ENCODE measurements around the gene CYB5R3. TPM values are rescaled to one million over a fixed set of nuclear protein-coding genes. Genes with fewer than 3 reads are reported as not detected.
A peak's percentile ranks its signal among the peaks of the same experiment; 100 is the strongest.

Gene CYB5R3
- total RNA-seq, 4 donors from 2014 or later: 52.6 to 120 (median 75.5) TPM

- H3K4me3 ChIP-seq (replicated peaks in 1 of 3): no peak overlapping the region
- no peaks in the 10 kb centered on the region for H3K27me3 ChIP-seq
- TF ChIP-seq POLR2A (IDR thresholded peaks at IDR 0.05): no peak
- TF ChIP-seq, protein P1, sequence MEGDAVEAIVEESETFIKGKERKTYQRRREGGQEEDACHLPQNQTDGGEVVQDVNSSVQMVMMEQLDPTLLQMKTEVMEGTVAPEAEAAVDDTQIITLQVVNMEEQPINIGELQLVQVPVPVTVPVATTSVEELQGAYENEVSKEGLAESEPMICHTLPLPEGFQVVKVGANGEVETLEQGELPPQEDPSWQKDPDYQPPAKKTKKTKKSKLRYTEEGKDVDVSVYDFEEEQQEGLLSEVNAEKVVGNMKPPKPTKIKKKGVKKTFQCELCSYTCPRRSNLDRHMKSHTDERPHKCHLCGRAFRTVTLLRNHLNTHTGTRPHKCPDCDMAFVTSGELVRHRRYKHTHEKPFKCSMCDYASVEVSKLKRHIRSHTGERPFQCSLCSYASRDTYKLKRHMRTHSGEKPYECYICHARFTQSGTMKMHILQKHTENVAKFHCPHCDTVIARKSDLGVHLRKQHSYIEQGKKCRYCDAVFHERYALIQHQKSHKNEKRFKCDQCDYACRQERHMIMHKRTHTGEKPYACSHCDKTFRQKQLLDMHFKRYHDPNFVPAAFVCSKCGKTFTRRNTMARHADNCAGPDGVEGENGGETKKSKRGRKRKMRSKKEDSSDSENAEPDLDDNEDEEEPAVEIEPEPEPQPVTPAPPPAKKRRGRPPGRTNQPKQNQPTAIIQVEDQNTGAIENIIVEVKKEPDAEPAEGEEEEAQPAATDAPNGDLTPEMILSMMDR (IDR thresholded peaks at IDR 0.05): no peak
- H3K36me3 ChIP-seq: peaks cover 7% of the 10 kb centered on the region in 2 donors
- WGBS, 2 donors: 93 to 94% methylated on average over 10 to 13 of the region's 25 CpGs
- H3K9me3 ChIP-seq: no peaks in the 10 kb centered on the region
- peaks cover 3 to 22% of the 10 kb centered on the region in 2 donors for H3K4me1 ChIP-seq
- no peak for DNase-seq
- intact Hi-C loops (cut with DNase I): no loop called here
- H3K27ac ChIP-seq: no peak overlapping the region
Observed at GRCh38 chr22:42693763-42694683, 44.8 kb upstream of the CYB5R3 start.

- H3K36me3 ChIP-seq: peaks cover 7% of the 10 kb centered on the region in 2 donors
- H3K9me3 ChIP-seq: no peaks in the 10 kb centered on the region
- TF ChIP-seq, protein P1 (IDR thresholded peaks at IDR 0.05): no peak
- TF ChIP-seq POLR2A (IDR thresholded peaks at IDR 0.05): no peak
- intact Hi-C loops (cut with DNase I): no loop called here
- no peak overlapping the region for H3K4me3 ChIP-seq (replicated peaks in 1 of 3)
- peaks cover 11 to 26% of the 10 kb centered on the region in 2 donors for H3K4me1 ChIP-seq
- H3K27me3 ChIP-seq: no peaks in the 10 kb centered on the region
- no peak overlapping the region for H3K27ac ChIP-seq
- DNase-seq: no peak
- 96 to 97% methylated on average over 44 to 46 of the region's 51 CpGs for WGBS, 2 donors
Observed at GRCh38 chr22:42693055-42693762, 44.0 kb upstream of the CYB5R3 start.

GRCh38 chr22:42692239-42693054, 43.3 kb upstream of the CYB5R3 start:
- TF ChIP-seq, protein P1 (IDR thresholded peaks at IDR 0.05): no peak
- TF ChIP-seq POLR2A (IDR thresholded peaks at IDR 0.05): no peak
- H3K36me3 ChIP-seq: peaks cover 7% of the 10 kb centered on the region in 2 donors
- H3K27ac ChIP-seq: no peak overlapping the region
- WGBS, 2 donors: 84 to 89% methylated on average over 23 to 31 of the region's 32 CpGs
- intact Hi-C loops (cut with DNase I): no loop called here
- DNase-seq: no peak
- H3K9me3 ChIP-seq: no peaks in the 10 kb centered on the region
- H3K4me3 ChIP-seq (replicated peaks in 1 of 3): no peak overlapping the region
- no peaks in the 10 kb centered on the region for H3K27me3 ChIP-seq
- H3K4me1 ChIP-seq: peaks cover 18 to 28% of the 10 kb centered on the region in 2 donors

GRCh38 chr22:42691440-42691839, 42.2 kb upstream of the CYB5R3 start:
- Histone ChIP-seq H3K4me3 (replicated peaks in 1 of 3) (no peak overlapping the region), H3K4me1 (peaks cover 28 to 33% of the 10 kb centered on the region in 2 donors), H3K36me3 (peaks cover 7% of the 10 kb centered on the region in 2 donors), H3K27me3 (no peaks in the 10 kb centered on the region), H3K9me3 (no peaks in the 10 kb centered on the region), H3K27ac (peak overlapping the region in 1 of 3 donors; percentile 4)
- TF ChIP-seq, protein P1 (IDR thresholded peaks at IDR 0.05): no peak
- no peak for TF ChIP-seq POLR2A (IDR thresholded peaks at IDR 0.05)
- WGBS, 2 donors: 75 to 86% methylated on average over 5 to 10 of the region's 10 CpGs
- intact Hi-C loops (cut with DNase I): no loop called here
- DNase-seq: no peak

Measured in thyroid gland (tissue), 4 donors.